H1 (cell line): ENCODE results near the gene TADA2B. TPM values are rescaled to one million over a fixed set of nuclear protein-coding genes. Genes with fewer than 3 reads are reported as not detected.

Source experiments
- CTCF ChIA-PET: fragments of 300-600 bp; sonication (Branson Sonifier 250); formaldehyde crosslinking; loops from one replicate; lab custom pipeline; 2021; ENCODE audit not compliant: partially characterized antibody; lab: Charles Lee
- POLR2A ChIA-PET: fragments of 300-600 bp; sonication (Branson Sonifier 250); formaldehyde crosslinking; loops from one replicate; lab custom pipeline; 2021; ENCODE audit warnings: inconsistent platforms; ENCODE audit not compliant: partially characterized antibody; lab: Charles Lee
- DNase-seq, 2 experiments: peaks; one replicate each; pipeline versions ENCODE4 v3.0.0 to v3.0.0-alpha.2; 2010 to 2022; ENCODE audit warnings: low spot score in 2 of 2, low read depth in 1 of 2, mixed read lengths in 1 of 2
- FAIRE-seq: peaks from 2 replicates; lab custom pipeline; 2011; peaks lifted over from hg19 to GRCh38; lab: Jason Lieb, UNC
- H2AFZ ChIP-seq: 2 replicates; pipeline ENCODE4 v1.8.1; 2012; ENCODE audit warnings: low read length, inconsistent platforms
- H2AK5ac ChIP-seq: 2 replicates; pipeline ENCODE4 v1.6.1; 2013; ENCODE audit warnings: low read depth, low read length
- H2BK120ac ChIP-seq: replicated peaks from 2 replicates; pipeline ENCODE3; 2013; ENCODE audit warnings: low read depth, low read length, inconsistent platforms
- H2BK12ac ChIP-seq: 2 replicates; pipeline ENCODE4 v1.6.1; 2013; ENCODE audit warnings: low read depth, low read length
- H2BK15ac ChIP-seq: 2 replicates; pipeline ENCODE4 v1.6.1; 2013; ENCODE audit warnings: low read length
- H2BK20ac ChIP-seq: 2 replicates; pipeline ENCODE4 v1.6.1; 2013; ENCODE audit warnings: low read length
- H2BK5ac ChIP-seq: 2 replicates; pipeline ENCODE4 v1.6.1; 2013; ENCODE audit warnings: low read depth, low read length
- H3K14ac ChIP-seq: 2 replicates; pipeline ENCODE4 v1.6.1; 2013; ENCODE audit warnings: inconsistent platforms; ENCODE audit not compliant: insufficient read length
- H3K18ac ChIP-seq: 2 replicates; pipeline ENCODE4 v1.6.1; 2013; ENCODE audit warnings: low read length; ENCODE audit errors: extremely low read depth
- H3K23ac ChIP-seq: 2 replicates; pipeline ENCODE4 v1.6.1; 2013; ENCODE audit warnings: inconsistent platforms; ENCODE audit not compliant: insufficient read length
- H3K23me2 ChIP-seq: 2 replicates; pipeline ENCODE4 v1.6.1; 2013; ENCODE audit warnings: low read depth, low read length
- H3K27ac ChIP-seq: 2 replicates; pipeline ENCODE4 v1.6.1; 2011; ENCODE audit warnings: low read depth, low read length, inconsistent platforms
- H3K27me3 ChIP-seq, 4 experiments: replicated peaks in 1 of 4; 1 replicate in 1 of 4; 2 replicates in 3 of 4; pipeline versions ENCODE4 v1.6.1 to v1.8.1; 2011 to 2013; ENCODE audit warnings: low read length in 3 of 4, mild to moderate bottlenecking in 3 of 4, inconsistent platforms in 2 of 4, mixed read lengths in 2 of 4, moderate library complexity in 1 of 4; ENCODE audit not compliant: control insufficient read depth in 3 of 4, insufficient read depth in 3 of 4; ENCODE audit errors: extremely low read depth in 1 of 4
- H3K36me3 ChIP-seq, 4 experiments: 2 replicates each; pipeline versions ENCODE4 v1.6.1 to v1.8.1; 2011 to 2013; ENCODE audit warnings: mild to moderate bottlenecking in 4 of 4, low read length in 3 of 4, moderate library complexity in 2 of 4, control low read depth in 1 of 4, inconsistent platforms in 1 of 4; ENCODE audit not compliant: insufficient read depth in 4 of 4, control insufficient read depth in 2 of 4
- H3K4ac ChIP-seq: replicated peaks from 2 replicates; pipeline ENCODE3; 2013; ENCODE audit warnings: low read length, low read depth, mixed read lengths, inconsistent platforms; ENCODE audit not compliant: insufficient read length
- H3K4me1 ChIP-seq, 4 experiments: replicated peaks in 1 of 4; 1 replicate in 1 of 4; 2 replicates in 3 of 4; pipeline versions ENCODE4 v1.6.1 to v1.8.1; 2011 to 2013; ENCODE audit warnings: low read length in 3 of 4, inconsistent platforms in 2 of 4, mixed read lengths in 1 of 4; ENCODE audit not compliant: insufficient read depth in 4 of 4, control insufficient read depth in 3 of 4
- H3K4me2 ChIP-seq, 2 experiments: 2 replicates each; pipeline versions ENCODE4 v1.6.1 to v1.8.1; 2011 to 2013; ENCODE audit warnings: low read depth in 2 of 2, low read length in 2 of 2, control low read depth in 1 of 2, inconsistent platforms in 1 of 2, mild to moderate bottlenecking in 1 of 2; ENCODE audit not compliant: insufficient read depth in 1 of 2
- H3K4me3 ChIP-seq, 4 experiments: fragments of 200-600, 300-600 bp in 1 of 4; sonication (generic), shearing (Covaris generic), sonication (Bioruptor Twin) in 1 of 4; 2 replicates each; pipeline versions ENCODE4 v1.5.1 to v1.8.1; 2011 to 2016; ENCODE audit warnings: low read length in 4 of 4, low read depth in 3 of 4, control low read depth in 2 of 4, inconsistent platforms in 2 of 4, mild to moderate bottlenecking in 2 of 4, mixed read lengths in 1 of 4, moderate library complexity in 1 of 4; ENCODE audit not compliant: insufficient read depth in 2 of 4; ENCODE audit errors: extremely low read depth in 1 of 4
- H3K56ac ChIP-seq: replicated peaks from 2 replicates; pipeline ENCODE3; 2013; ENCODE audit warnings: low read depth, mild to moderate bottlenecking, mixed read lengths, low read length, inconsistent platforms; ENCODE audit not compliant: insufficient read length
- H3K79me1 ChIP-seq: 2 replicates; pipeline ENCODE4 v1.6.1; 2013; ENCODE audit warnings: low read depth, low read length, control low read depth
- H3K79me2 ChIP-seq, 2 experiments: 2 replicates each; pipeline versions ENCODE4 v1.6.1 to v1.8.1; 2012 to 2013; ENCODE audit warnings: low read length in 2 of 2, mild to moderate bottlenecking in 2 of 2, inconsistent platforms in 1 of 2; ENCODE audit not compliant: insufficient read depth in 2 of 2, control insufficient read depth in 1 of 2
- H3K9ac ChIP-seq, 4 experiments: replicated peaks in 1 of 4; 1 replicate in 1 of 4; 2 replicates in 3 of 4; pipeline versions ENCODE4 v1.6.1 to v1.8.1; 2011 to 2013; ENCODE audit warnings: low read depth in 3 of 4, low read length in 3 of 4, control low read depth in 2 of 4, mild to moderate bottlenecking in 2 of 4, moderate library complexity in 2 of 4, inconsistent platforms in 1 of 4; ENCODE audit errors: extremely low read depth in 1 of 4
- H3K9me3 ChIP-seq, 2 experiments: 2 replicates each; pipeline versions ENCODE4 v1.6.1 to v1.8.1; 2012 to 2013; ENCODE audit warnings: mild to moderate bottlenecking in 2 of 2, moderate library complexity in 2 of 2, control low read depth in 1 of 2, inconsistent platforms in 1 of 2, low read depth in 1 of 2, low read length in 1 of 2, mixed read lengths in 1 of 2; ENCODE audit not compliant: insufficient read depth in 2 of 2
- H4K20me1 ChIP-seq, 2 experiments: replicated peaks in 1 of 2; 2 replicates each; pipeline versions ENCODE3 to v1.8.1; 2011 to 2013; ENCODE audit warnings: inconsistent platforms in 2 of 2, low read length in 2 of 2, mild to moderate bottlenecking in 1 of 2; ENCODE audit not compliant: insufficient read depth in 2 of 2, control insufficient read depth in 1 of 2
- H4K5ac ChIP-seq: 2 replicates; pipeline ENCODE4 v1.6.1; 2013; ENCODE audit warnings: low read length, low read depth, mixed read lengths, inconsistent platforms; ENCODE audit not compliant: insufficient read length
- H4K8ac ChIP-seq: 2 replicates; pipeline ENCODE4 v1.8.0; 2013; ENCODE audit warnings: mild to moderate bottlenecking, moderate library complexity, low read length, inconsistent platforms; ENCODE audit not compliant: insufficient read depth; ENCODE audit errors: extremely low read depth
- H4K91ac ChIP-seq: replicated peaks from 2 replicates; pipeline ENCODE3; 2013; ENCODE audit warnings: low read length, mixed read lengths, inconsistent platforms; ENCODE audit not compliant: insufficient read length
- GABPA ChIP-seq: IDR thresholded peaks from 2 replicates; pipeline ENCODE4 v1.6.1; 2011; ENCODE audit warnings: mild to moderate bottlenecking, low read length, moderate library complexity, borderline replicate concordance; ENCODE audit not compliant: insufficient read depth
- RXRA ChIP-seq: IDR thresholded peaks from 2 replicates; pipeline ENCODE4 v1.6.1; 2011; ENCODE audit warnings: low read depth, mild to moderate bottlenecking, low read length, moderate library complexity; ENCODE audit not compliant: insufficient read depth
- WGBS, 2 experiments: shearing (Covaris generic) in 1 of 2; methylation state at CpG; one replicate each; pipeline versions ENCODE4 v1.1.6 to v1.1.7; 2013 to 2015; ENCODE audit warnings: low lambda C conversion rate in 2 of 2, mixed read lengths in 2 of 2, inconsistent platforms in 1 of 2, low coverage in 1 of 2, missing lambda C conversion rate in 1 of 2; ENCODE audit not compliant: insufficient replicate concordance in 2 of 2, insufficient coverage in 1 of 2, insufficient read length in 1 of 2; ENCODE audit errors: extremely low coverage in 1 of 2, missing lambda C conversion rate in 1 of 2; 5-methylcytosine and 5-hydroxymethylcytosine counted together
- polyA plus RNA-seq, 7 experiments: library from polyadenylated mRNA; depleted of rRNA in 3 of 7; stranded (reverse) in 5 of 7; unstranded in 2 of 7; fragments of >200 nt in 5 of 7; fragments of 200-250 nt in 2 of 7; gene quantifications; 1 replicate in 5 of 7; 2 replicates in 1 of 7; 4 replicates in 1 of 7; pipeline versions ENCODE4 v1.2.1 to v1.2.3, GENCODE V29; 2011 to 2013; ENCODE audit warnings: missing spikeins in 2 of 7, mixed read lengths in 2 of 7
- total RNA-seq: library from RNA; stranded (reverse); fragmentation: NEBNext Ultra II Directional; extraction: Animal tissue kit (Norgen Biotek cat#: 25700); gene quantifications from 2 replicates; pipeline ENCODE4 v1.2.1, GENCODE V29; 2021

Gene TADA2B
- total and polyA plus RNA-seq, 2 of the 8 experiments (the other 6 are each of a cell fraction or from before 2014, with no cell fraction given) = 5.7 to 12.1 TPM

- no peak for DNase-seq
- Histone ChIP-seq H3K23ac (no peak overlapping the region), H2AK5ac (no peak overlapping the region), H3K23me2 (no peaks in the 10 kb centered on the region), H2BK15ac (no peak overlapping the region), H2BK20ac (no peak overlapping the region), H3K36me3 (peaks cover 0 to 25% (median 9%) of the 10 kb centered on the region in 4 experiments; a peak in 7 of 8 replicates), H3K79me1 (peaks cover 4% of the 10 kb centered on the region), H2BK5ac (no peak overlapping the region), H3K9me3 (no peaks in the 10 kb centered on the region), H3K4ac (no peak overlapping the region), H3K4me3 (no peak overlapping the region), H3K56ac (no peak overlapping the region), H4K20me1 (peaks cover 6 to 23% of the 10 kb centered on the region in 2 experiments), H4K8ac (no peak overlapping the region), H3K9ac (no peak overlapping the region), H2BK120ac (no peak overlapping the region), H4K5ac (no peak overlapping the region), H2BK12ac (no peak overlapping the region), H3K14ac (no peak overlapping the region), H3K18ac (no peak overlapping the region), H3K27ac (no peak overlapping the region), H3K4me1 (no peaks in the 10 kb centered on the region; a peak in 1 of 7 replicates), H3K79me2 (no peaks in the 10 kb centered on the region), H4K91ac (no peak overlapping the region), H3K4me2 (no peak overlapping the region), H2AFZ (no peak overlapping the region), H3K27me3 (no peaks in the 10 kb centered on the region)
- ChIA-PET POLR2A (interaction anchor here (1.7 kb wide), 1 partner anchor 33 kb away, joined by 6 read pairs; no protein-coding TSS in a partner anchor), CTCF (interaction anchor here (0.6 to 1.8 kb wide), 6 partner anchors 16 to 325 kb away, joined by 3 to 6 read pairs (median 4); no protein-coding TSS in a partner anchor)
- 73% methylated on average over 5 of the region's 5 CpGs; no CpG with 5 or more reads in 1 of the 2 experiments for WGBS, 2 experiments
- no peak for FAIRE-seq
- TF ChIP-seq RXRA = no peak
- no peak for TF ChIP-seq GABPA
These were observed 21.8 kb upstream of the TADA2B start for GRCh38 chr4:7021355-7021754.
